Suprapubic skin (tissue), 4 donors: ENCODE measurements around the gene P4HA1. TPM values are rescaled to one million over a fixed set of nuclear protein-coding genes. Genes with fewer than 3 reads are reported as not detected.
"Not testable (repeated sequence)": the region's sequence is repeated elsewhere in the genome, so short reads cannot be mapped to it uniquely, and the experiment has no call there.

ENCODE experiments used
- DNase-seq, 2 donors: peaks; one replicate each; pipeline ENCODE4 v3.0.0-alpha.2; 2019; ENCODE audit warnings: low spot score in 2 of 2
- H3K27ac ChIP-seq: fragments of 200-600 bp; sonication (generic); one replicate; pipeline ENCODE4 v1.5.1; 2019
- H3K27me3 ChIP-seq: fragments of 200-600 bp; sonication (generic); one replicate; pipeline ENCODE4 v1.5.1; 2019
- H3K36me3 ChIP-seq: fragments of 200-600 bp; sonication (generic); one replicate; pipeline ENCODE4 v1.5.1; 2019
- H3K4me1 ChIP-seq: fragments of 200-600 bp; sonication (generic); one replicate; pipeline ENCODE4 v1.5.1; 2019
- H3K4me3 ChIP-seq: fragments of 200-600 bp; sonication (generic); one replicate; pipeline ENCODE4 v1.5.1; 2019; ENCODE audit warnings: mild to moderate bottlenecking
- H3K9me3 ChIP-seq: fragments of 200-600 bp; sonication (generic); one replicate; pipeline ENCODE4 v1.5.1; 2019
- CTCF ChIP-seq, 2 donors: fragments of 200-600 bp in 1 of 2; fragments of 450-650 bp in 1 of 2; sonication (generic) in 1 of 2; IDR thresholded peaks; one replicate each; pipeline ENCODE4 v1.5.1; 2016 to 2019; ENCODE audit warnings: antibody characterized with exemption in 2 of 2, mild to moderate bottlenecking in 1 of 2, moderate library complexity in 1 of 2
- EP300 ChIP-seq: sonication (generic); formaldehyde crosslinking; IDR thresholded peaks from one replicate; pipeline ENCODE4 v1.6.1; 2017; ENCODE audit warnings: antibody characterized with exemption
- POLR2A ChIP-seq, 2 donors: fragments of 450-650 bp; IDR thresholded peaks; one replicate each; pipeline ENCODE4 v1.6.1; 2017; ENCODE audit warnings: antibody characterized with exemption in 2 of 2, mild to moderate bottlenecking in 2 of 2, moderate library complexity in 2 of 2
- POLR2AphosphoS5 ChIP-seq, 3 donors: sonication (generic); formaldehyde crosslinking; IDR thresholded peaks; one replicate each; pipeline ENCODE4 v1.6.1; 2017; ENCODE audit warnings: antibody characterized with exemption in 3 of 3
- WGBS: methylation state at CpG from one replicate; pipeline ENCODE4 v1.1.5; 2018; 5-methylcytosine and 5-hydroxymethylcytosine counted together
- total RNA-seq, 4 donors: library from RNA; depleted of rRNA; stranded (reverse); fragments of >200 nt; gene quantifications; one replicate each; pipeline ENCODE4 v1.1.0, GENCODE V29; 2016

The P4HA1 gene
- total RNA-seq, 4 donors from 2014 or later = 10.6 to 19.5 (median 16.0) TPM

GRCh38 chr10:73003822-73004221 lies 92.8 kb downstream of the P4HA1 start:
- TF ChIP-seq CTCF (IDR thresholded peaks at IDR 0.05) (no peak), POLR2A (IDR thresholded peaks at IDR 0.05) (no peak), EP300 (no peak), POLR2AphosphoS5 (IDR thresholded peaks at IDR 0.05) (no peak)
- Histone ChIP-seq H3K4me3 (no peak overlapping the region), H3K4me1 (no peaks in the 10 kb centered on the region), H3K27ac (no peak overlapping the region), H3K27me3 (no peaks in the 10 kb centered on the region), H3K9me3 (no peaks in the 10 kb centered on the region), H3K36me3 (peaks cover 40% of the 10 kb centered on the region)
- no peak for DNase-seq

GRCh38 chr10:73000973-73001372 lies 95.7 kb downstream of the P4HA1 start:
- Histone ChIP-seq H3K27ac (no peak overlapping the region), H3K27me3 (no peaks in the 10 kb centered on the region), H3K9me3 (no peaks in the 10 kb centered on the region), H3K4me1 (no peaks in the 10 kb centered on the region), H3K36me3 (peaks cover 22% of the 10 kb centered on the region), H3K4me3 (no peak overlapping the region)
- no peak for DNase-seq
- 87% methylated on average over 3 of the region's 3 CpGs for WGBS
- TF ChIP-seq EP300 (no peak), CTCF (IDR thresholded peaks at IDR 0.05) (no peak), POLR2A (IDR thresholded peaks at IDR 0.05) (no peak), POLR2AphosphoS5 (IDR thresholded peaks at IDR 0.05) (no peak)

- H3K4me1 ChIP-seq = no peaks in the 10 kb centered on the region
- TF ChIP-seq EP300 = no peak
- no peak for TF ChIP-seq POLR2AphosphoS5 (IDR thresholded peaks at IDR 0.05)
- TF ChIP-seq POLR2A (IDR thresholded peaks at IDR 0.05) = no peak
- no peak for TF ChIP-seq CTCF (IDR thresholded peaks at IDR 0.05)
- H3K36me3 ChIP-seq = peaks cover 7% of the 10 kb centered on the region
- no peaks in the 10 kb centered on the region for H3K9me3 ChIP-seq
- WGBS = 95% methylated on average over 2 of the region's 2 CpGs
- DNase-seq = no peak
- H3K27ac ChIP-seq = no peak overlapping the region
- no peak overlapping the region for H3K4me3 ChIP-seq
- no peaks in the 10 kb centered on the region for H3K27me3 ChIP-seq
These were observed 99.6 kb downstream of the P4HA1 start for GRCh38 chr10:72997099-72997498.

- not testable (repeated sequence) for H3K27me3 ChIP-seq, H3K4me3 ChIP-seq, H3K27ac ChIP-seq, H3K9me3 ChIP-seq, H3K4me1 ChIP-seq, DNase-seq, H3K36me3 ChIP-seq
These were observed 101.2 kb downstream of the P4HA1 start for GRCh38 chr10:72995459-72995858.

DNA sequence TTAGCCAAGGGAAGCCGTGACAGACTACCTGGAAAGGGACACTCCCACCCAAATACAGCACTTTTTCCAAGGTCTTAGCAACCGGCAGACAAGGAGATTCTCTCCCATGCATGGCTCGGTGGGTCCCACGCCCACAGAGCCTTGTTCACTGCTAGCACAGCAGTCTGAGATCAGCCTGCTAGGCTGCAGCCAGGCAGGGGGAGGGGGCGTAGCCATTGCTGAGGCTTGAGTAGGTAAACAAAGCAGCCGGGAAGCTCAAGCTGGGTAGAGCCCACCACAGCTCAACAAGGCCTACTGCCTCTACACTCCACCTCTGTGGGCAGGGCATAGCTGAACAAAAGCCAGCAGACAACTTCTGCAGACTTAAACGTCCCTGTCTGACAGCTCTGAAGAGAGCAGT lies 106.9 kb downstream of the P4HA1 start:
- H3K4me1 ChIP-seq, H3K9me3 ChIP-seq, H3K4me3 ChIP-seq, DNase-seq, H3K27me3 ChIP-seq, H3K36me3 ChIP-seq, H3K27ac ChIP-seq: not testable (repeated sequence)
- 90% methylated on average over 7 of the region's 7 CpGs for WGBS

- not testable (repeated sequence) for H3K4me1 ChIP-seq, H3K36me3 ChIP-seq, H3K27me3 ChIP-seq, H3K27ac ChIP-seq, DNase-seq, H3K4me3 ChIP-seq, H3K9me3 ChIP-seq
- 91% methylated on average over 4 of the region's 4 CpGs for WGBS
These were observed 112.0 kb downstream of the P4HA1 start for GRCh38 chr10:72984618-72985017.

GRCh38 chr10:72981882-72982529 lies 114.7 kb downstream of the P4HA1 start:
- DNase-seq = no peak
- TF ChIP-seq POLR2A (IDR thresholded peaks at IDR 0.05) (no peak), EP300 (no peak), POLR2AphosphoS5 (IDR thresholded peaks at IDR 0.05) (no peak), CTCF (IDR thresholded peaks at IDR 0.05) (no peak)
- no peak overlapping the region for H3K4me3 ChIP-seq
- no peaks in the 10 kb centered on the region for H3K27me3 ChIP-seq
- no peak overlapping the region for H3K27ac ChIP-seq
- H3K9me3 ChIP-seq = peaks cover 8% of the 10 kb centered on the region
- 85% methylated on average over 2 of the region's 2 CpGs for WGBS
- H3K36me3 ChIP-seq = no peaks in the 10 kb centered on the region
- H3K4me1 ChIP-seq = no peaks in the 10 kb centered on the region
